ENCODE data around the gene CTNNA3. TPM values are rescaled to one million over a fixed set of nuclear protein-coding genes. Genes with fewer than 3 reads are reported as not detected.

CTNNA3 gene
- total and polyA plus RNA-seq, 4 donors: 0.16 to 2.4 (median 1.4) TPM

DNA sequence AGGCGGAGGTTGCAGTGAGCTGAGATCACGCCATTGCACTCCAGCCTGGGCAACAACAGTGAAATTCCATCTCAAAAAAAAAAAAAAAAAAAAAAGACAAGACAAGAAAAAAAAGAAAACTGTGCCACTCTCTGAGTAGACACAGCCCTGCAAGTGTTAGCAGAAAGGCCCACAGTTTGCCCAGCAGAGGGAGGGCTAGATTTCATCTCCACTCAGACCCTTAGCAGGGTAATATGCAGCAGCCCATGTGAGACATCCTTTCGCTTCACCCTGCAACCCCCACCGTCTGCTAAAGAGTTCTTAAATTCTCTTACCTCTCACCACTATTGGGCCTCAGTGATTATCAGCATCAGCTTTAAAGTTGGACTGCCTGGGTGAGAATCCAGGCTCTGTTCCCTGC lies 38.2 kb downstream of the CTNNA3 start:
- Histone ChIP-seq H3K27me3 (ENCODE audit: control insufficient read depth in 4 of 4, insufficient read depth in 4 of 4, low read length in 3 of 4) (no peaks in the 10 kb centered on the region), H3K4me3 (ENCODE audit: low read depth in 1 of 3, low read length in 3 of 3) (no peak overlapping the region), H3K9me3 (ENCODE audit: control insufficient read depth in 4 of 4, low read length in 3 of 4) (peaks cover 0 to 1% (median 0%) of the 10 kb centered on the region in 4 donors), H3K27ac (ENCODE audit: low read depth in 1 of 2, low read length in 2 of 2) (no peak overlapping the region), H3K4me1 (ENCODE audit: control insufficient read depth in 4 of 4, insufficient read depth in 4 of 4, low read length in 3 of 4) (no peaks in the 10 kb centered on the region), H3K9ac (ENCODE audit: low read depth in 1 of 2, low read length in 2 of 2) (no peak overlapping the region), H3K36me3 (ENCODE audit: control insufficient read depth in 4 of 4, insufficient read depth in 3 of 4, low read depth in 1 of 4, low read length in 3 of 4) (no peaks in the 10 kb centered on the region)
- DNase-seq (ENCODE audit: low spot score): no peak
- TF ChIP-seq EGR1 (IDR thresholded peaks at IDR 0.05; ENCODE audit: low read depth in 2 of 2) (no peak), RAD21 (IDR thresholded peaks at IDR 0.05) (no peak), HNF4G (IDR thresholded peaks at IDR 0.05) (no peak), FOXA2 (IDR thresholded peaks at IDR 0.05) (no peak), GABPA (IDR thresholded peaks at IDR 0.05 in 1 of 2, conservative IDR thresholded peaks at IDR 0.05 in 1 of 2) (no peak), YY1 (IDR thresholded peaks at IDR 0.05) (no peak), TAF1 (conservative IDR thresholded peaks at IDR 0.05) (no peak), RXRA (IDR thresholded peaks at IDR 0.05) (no peak), HNF4A (conservative IDR thresholded peaks at IDR 0.05) (no peak)
- TF ChIP-seq, protein P1, sequence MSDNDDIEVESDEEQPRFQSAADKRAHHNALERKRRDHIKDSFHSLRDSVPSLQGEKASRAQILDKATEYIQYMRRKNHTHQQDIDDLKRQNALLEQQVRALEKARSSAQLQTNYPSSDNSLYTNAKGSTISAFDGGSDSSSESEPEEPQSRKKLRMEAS (IDR thresholded peaks at IDR 0.05): no peak
- WGBS: 83% methylated on average over 4 of the region's 4 CpGs

DNA sequence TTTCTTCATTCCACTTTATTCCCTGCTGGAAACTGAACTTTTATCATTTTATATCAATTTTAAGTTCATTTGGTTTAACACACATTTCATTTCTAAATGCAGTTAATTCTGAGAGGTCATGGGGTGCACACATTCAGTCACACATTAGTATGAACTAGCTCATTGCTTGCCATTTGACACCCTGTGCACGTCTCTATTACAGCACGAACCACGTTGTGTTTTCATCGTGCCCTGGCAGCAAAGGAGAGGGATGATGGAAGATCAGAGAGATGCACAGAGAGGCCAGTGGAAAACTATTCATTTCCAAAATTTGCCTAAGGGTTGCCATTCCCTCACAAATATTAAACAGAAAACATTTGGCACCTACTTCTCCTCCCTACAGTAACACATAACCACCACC lies 45.4 kb downstream of the CTNNA3 start:
- Histone ChIP-seq H3K27me3 (ENCODE audit: control insufficient read depth in 4 of 4, insufficient read depth in 4 of 4, low read length in 3 of 4) (peaks cover 0 to 3% (median 0%) of the 10 kb centered on the region in 4 donors), H3K36me3 (ENCODE audit: control insufficient read depth in 4 of 4, insufficient read depth in 3 of 4, low read depth in 1 of 4, low read length in 3 of 4) (no peaks in the 10 kb centered on the region), H3K9me3 (ENCODE audit: control insufficient read depth in 4 of 4, low read length in 3 of 4) (peaks cover 0 to 1% (median 0%) of the 10 kb centered on the region in 4 donors), H3K4me3 (ENCODE audit: low read depth in 1 of 3, low read length in 3 of 3) (no peak overlapping the region), H3K9ac (ENCODE audit: low read depth in 1 of 2, low read length in 2 of 2) (no peak overlapping the region), H3K27ac (ENCODE audit: low read depth in 1 of 2, low read length in 2 of 2) (no peak overlapping the region), H3K4me1 (ENCODE audit: control insufficient read depth in 4 of 4, insufficient read depth in 4 of 4, low read length in 3 of 4) (no peaks in the 10 kb centered on the region)
- TF ChIP-seq NR2F2 (IDR thresholded peaks at IDR 0.05) (no peak), RXRA (IDR thresholded peaks at IDR 0.05) (no peak), JUND (IDR thresholded peaks at IDR 0.05) (no peak), SP1 (IDR thresholded peaks at IDR 0.05) (no peak), EGR1 (IDR thresholded peaks at IDR 0.05; ENCODE audit: low read depth in 2 of 2) (no peak), HNF4G (IDR thresholded peaks at IDR 0.05) (no peak), TAF1 (conservative IDR thresholded peaks at IDR 0.05) (no peak), FOXA2 (IDR thresholded peaks at IDR 0.05) (no peak), GABPA (IDR thresholded peaks at IDR 0.05 in 1 of 2, conservative IDR thresholded peaks at IDR 0.05 in 1 of 2) (no peak), HNF4A (conservative IDR thresholded peaks at IDR 0.05) (no peak), YY1 (IDR thresholded peaks at IDR 0.05) (no peak), FOXA1 (IDR thresholded peaks at IDR 0.05) (no peak), RAD21 (IDR thresholded peaks at IDR 0.05) (no peak)
- TF ChIP-seq, protein P2, sequence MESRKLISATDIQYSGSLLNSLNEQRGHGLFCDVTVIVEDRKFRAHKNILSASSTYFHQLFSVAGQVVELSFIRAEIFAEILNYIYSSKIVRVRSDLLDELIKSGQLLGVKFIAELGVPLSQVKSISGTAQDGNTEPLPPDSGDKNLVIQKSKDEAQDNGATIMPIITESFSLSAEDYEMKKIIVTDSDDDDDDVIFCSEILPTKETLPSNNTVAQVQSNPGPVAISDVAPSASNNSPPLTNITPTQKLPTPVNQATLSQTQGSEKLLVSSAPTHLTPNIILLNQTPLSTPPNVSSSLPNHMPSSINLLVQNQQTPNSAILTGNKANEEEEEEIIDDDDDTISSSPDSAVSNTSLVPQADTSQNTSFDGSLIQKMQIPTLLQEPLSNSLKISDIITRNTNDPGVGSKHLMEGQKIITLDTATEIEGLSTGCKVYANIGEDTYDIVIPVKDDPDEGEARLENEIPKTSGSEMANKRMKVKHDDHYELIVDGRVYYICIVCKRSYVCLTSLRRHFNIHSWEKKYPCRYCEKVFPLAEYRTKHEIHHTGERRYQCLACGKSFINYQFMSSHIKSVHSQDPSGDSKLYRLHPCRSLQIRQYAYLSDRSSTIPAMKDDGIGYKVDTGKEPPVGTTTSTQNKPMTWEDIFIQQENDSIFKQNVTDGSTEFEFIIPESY (IDR thresholded peaks at IDR 0.05): no peak
- TF ChIP-seq, protein P3, sequence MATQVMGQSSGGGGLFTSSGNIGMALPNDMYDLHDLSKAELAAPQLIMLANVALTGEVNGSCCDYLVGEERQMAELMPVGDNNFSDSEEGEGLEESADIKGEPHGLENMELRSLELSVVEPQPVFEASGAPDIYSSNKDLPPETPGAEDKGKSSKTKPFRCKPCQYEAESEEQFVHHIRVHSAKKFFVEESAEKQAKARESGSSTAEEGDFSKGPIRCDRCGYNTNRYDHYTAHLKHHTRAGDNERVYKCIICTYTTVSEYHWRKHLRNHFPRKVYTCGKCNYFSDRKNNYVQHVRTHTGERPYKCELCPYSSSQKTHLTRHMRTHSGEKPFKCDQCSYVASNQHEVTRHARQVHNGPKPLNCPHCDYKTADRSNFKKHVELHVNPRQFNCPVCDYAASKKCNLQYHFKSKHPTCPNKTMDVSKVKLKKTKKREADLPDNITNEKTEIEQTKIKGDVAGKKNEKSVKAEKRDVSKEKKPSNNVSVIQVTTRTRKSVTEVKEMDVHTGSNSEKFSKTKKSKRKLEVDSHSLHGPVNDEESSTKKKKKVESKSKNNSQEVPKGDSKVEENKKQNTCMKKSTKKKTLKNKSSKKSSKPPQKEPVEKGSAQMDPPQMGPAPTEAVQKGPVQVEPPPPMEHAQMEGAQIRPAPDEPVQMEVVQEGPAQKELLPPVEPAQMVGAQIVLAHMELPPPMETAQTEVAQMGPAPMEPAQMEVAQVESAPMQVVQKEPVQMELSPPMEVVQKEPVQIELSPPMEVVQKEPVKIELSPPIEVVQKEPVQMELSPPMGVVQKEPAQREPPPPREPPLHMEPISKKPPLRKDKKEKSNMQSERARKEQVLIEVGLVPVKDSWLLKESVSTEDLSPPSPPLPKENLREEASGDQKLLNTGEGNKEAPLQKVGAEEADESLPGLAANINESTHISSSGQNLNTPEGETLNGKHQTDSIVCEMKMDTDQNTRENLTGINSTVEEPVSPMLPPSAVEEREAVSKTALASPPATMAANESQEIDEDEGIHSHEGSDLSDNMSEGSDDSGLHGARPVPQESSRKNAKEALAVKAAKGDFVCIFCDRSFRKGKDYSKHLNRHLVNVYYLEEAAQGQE (IDR thresholded peaks at IDR 0.05): no peak
- TF ChIP-seq, protein P4, sequence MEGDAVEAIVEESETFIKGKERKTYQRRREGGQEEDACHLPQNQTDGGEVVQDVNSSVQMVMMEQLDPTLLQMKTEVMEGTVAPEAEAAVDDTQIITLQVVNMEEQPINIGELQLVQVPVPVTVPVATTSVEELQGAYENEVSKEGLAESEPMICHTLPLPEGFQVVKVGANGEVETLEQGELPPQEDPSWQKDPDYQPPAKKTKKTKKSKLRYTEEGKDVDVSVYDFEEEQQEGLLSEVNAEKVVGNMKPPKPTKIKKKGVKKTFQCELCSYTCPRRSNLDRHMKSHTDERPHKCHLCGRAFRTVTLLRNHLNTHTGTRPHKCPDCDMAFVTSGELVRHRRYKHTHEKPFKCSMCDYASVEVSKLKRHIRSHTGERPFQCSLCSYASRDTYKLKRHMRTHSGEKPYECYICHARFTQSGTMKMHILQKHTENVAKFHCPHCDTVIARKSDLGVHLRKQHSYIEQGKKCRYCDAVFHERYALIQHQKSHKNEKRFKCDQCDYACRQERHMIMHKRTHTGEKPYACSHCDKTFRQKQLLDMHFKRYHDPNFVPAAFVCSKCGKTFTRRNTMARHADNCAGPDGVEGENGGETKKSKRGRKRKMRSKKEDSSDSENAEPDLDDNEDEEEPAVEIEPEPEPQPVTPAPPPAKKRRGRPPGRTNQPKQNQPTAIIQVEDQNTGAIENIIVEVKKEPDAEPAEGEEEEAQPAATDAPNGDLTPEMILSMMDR (IDR thresholded peaks at IDR 0.05; ENCODE audit: low read depth, low read length, missing input control): no peak
- TF ChIP-seq, protein P1 (IDR thresholded peaks at IDR 0.05): no peak
- TF ChIP-seq, protein P5, sequence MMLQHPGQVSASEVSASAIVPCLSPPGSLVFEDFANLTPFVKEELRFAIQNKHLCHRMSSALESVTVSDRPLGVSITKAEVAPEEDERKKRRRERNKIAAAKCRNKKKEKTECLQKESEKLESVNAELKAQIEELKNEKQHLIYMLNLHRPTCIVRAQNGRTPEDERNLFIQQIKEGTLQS (IDR thresholded peaks at IDR 0.05): no peak
- 81% methylated on average over 4 of the region's 4 CpGs for WGBS
- DNase-seq (ENCODE audit: low spot score): no peak
